GM12878 (cell line): ENCODE measurements around the gene APOC1. TPM values are rescaled to one million over a fixed set of nuclear protein-coding genes. Genes with fewer than 3 reads are reported as not detected.

ENCODE experiments used
- ATAC-seq: fragments of 200-7000 bp; cut with Tn5 transposase; 3 replicates; pipeline ENCODE4 v1.9.1; 2020; ENCODE audit warnings: mild to moderate bottlenecking, moderate library complexity
- BruUV-seq: library from RNA; stranded (reverse); fragments of 400-500 nt; replicated peaks from 2 replicates; lab custom pipeline; 2021; lab: Mats Ljungman, UMichigan
- CTCF ChIA-PET: fragments of 300-600 bp; sonication (Branson Sonifier 250); formaldehyde crosslinking; extraction: SDS; loops from one replicate; lab custom pipeline; 2021; ENCODE audit warnings: inconsistent platforms; lab: Yijun Ruan, JAX
- POLR2A ChIA-PET: fragments of 350-600 bp; formaldehyde crosslinking; extraction: SDS; loops from one replicate; lab custom pipeline; 2021; ENCODE audit warnings: inconsistent platforms; lab: Charles Lee
- RAD21 ChIA-PET: fragments of 300-600 bp; sonication (Branson Sonifier 250); formaldehyde crosslinking; loops from one replicate; lab custom pipeline; 2023; ENCODE audit warnings: antibody characterized with exemption; ENCODE audit not compliant: unreplicated experiment; lab: Charles Lee
- SMC1A ChIA-PET: fragments of 300-600 bp; sonication (Branson Sonifier 250); formaldehyde crosslinking; loops from one replicate; lab custom pipeline; 2023; ENCODE audit not compliant: unreplicated experiment, uncharacterized antibody; lab: Charles Lee
- DNase-seq: peaks from one replicate; pipeline ENCODE4 v3.0.0-alpha.2; 2011; ENCODE audit warnings: low read depth, low spot score
- FAIRE-seq: peaks from 3 replicates; lab custom pipeline; 2011; peaks lifted over from hg19 to GRCh38; lab: Jason Lieb, UNC
- H2AFZ ChIP-seq: 2 replicates; pipeline ENCODE4 v1.6.0; 2011; ENCODE audit warnings: low read depth, low read length, control low read depth; ENCODE audit not compliant: control insufficient read depth
- H3K27ac ChIP-seq: 2 replicates; pipeline ENCODE4 v1.5.1; 2011; ENCODE audit warnings: control low read depth; ENCODE audit not compliant: control insufficient read depth, insufficient read depth
- H3K27me3 ChIP-seq, 2 experiments: replicated peaks in 1 of 2; 2 replicates each; pipeline versions ENCODE4 v1.6.0 to v1.6.1; 2011; ENCODE audit warnings: low read length in 1 of 2; ENCODE audit not compliant: control insufficient read depth in 2 of 2, insufficient read depth in 2 of 2
- H3K36me3 ChIP-seq, 2 experiments: 2 replicates each; pipeline ENCODE4 v1.5.1; 2011; ENCODE audit warnings: low read length in 1 of 2; ENCODE audit not compliant: control insufficient read depth in 2 of 2, insufficient read depth in 2 of 2
- H3K4me1 ChIP-seq: 2 replicates; pipeline ENCODE4 v1.6.1; 2011; ENCODE audit warnings: mild to moderate bottlenecking, low read length, moderate library complexity, mixed read lengths; ENCODE audit not compliant: control insufficient read depth, insufficient read depth
- H3K4me2 ChIP-seq: 2 replicates; pipeline ENCODE4 v1.6.0; 2011; ENCODE audit warnings: control low read depth; ENCODE audit not compliant: control insufficient read depth, insufficient read depth
- H3K4me3 ChIP-seq: fragments of 200-600 bp; sonication (generic); 2 replicates; pipeline ENCODE4 v1.5.1; 2016
- H3K79me2 ChIP-seq: 2 replicates; pipeline ENCODE4 v1.6.0; 2011; ENCODE audit warnings: low read length; ENCODE audit not compliant: control insufficient read depth, insufficient read depth
- H3K9ac ChIP-seq: 2 replicates; pipeline ENCODE4 v1.8.0; 2011; ENCODE audit warnings: low read length, control low read depth, mixed read lengths; ENCODE audit not compliant: control insufficient read depth, insufficient read depth
- H3K9me3 ChIP-seq: replicated peaks from 3 replicates; pipeline ENCODE4 v1.5.1; 2011; ENCODE audit warnings: mild to moderate bottlenecking, low read length; ENCODE audit not compliant: control insufficient read depth, insufficient read depth
- H4K20me1 ChIP-seq: 2 replicates; pipeline ENCODE4 v1.6.0; 2011; ENCODE audit not compliant: control insufficient read depth, insufficient read depth
- CEBPB ChIP-seq, 2 experiments: fragments of 150-350 bp in 1 of 2; IDR thresholded peaks; 2 replicates each; pipeline ENCODE4 v1.6.1; 2012 to 2014; ENCODE audit warnings: low read depth in 2 of 2, low read length in 2 of 2, borderline replicate concordance in 1 of 2, inconsistent platforms in 1 of 2
- FOXM1 ChIP-seq: IDR thresholded peaks from 2 replicates; pipeline ENCODE4 v1.6.1; 2012; ENCODE audit warnings: low read depth, mild to moderate bottlenecking, inconsistent platforms, low read length, moderate library complexity
- HSF1 ChIP-seq: fragments of 150-350 bp; IDR thresholded peaks from 2 replicates; pipeline ENCODE4 v1.6.1; 2014; ENCODE audit warnings: mild to moderate bottlenecking, low read depth, low read length
- IRF4 ChIP-seq: IDR thresholded peaks from 2 replicates; pipeline ENCODE4 v1.6.1; 2011; ENCODE audit warnings: low read depth, low read length
- YBX1 ChIP-seq: fragments of 450-650 bp; IDR thresholded peaks from 2 replicates; pipeline ENCODE4 v1.6.1; 2016; ENCODE audit warnings: antibody characterized with exemption
- WGBS: methylation state at CpG from one replicate; pipeline ENCODE4 v1.1.6; 2016; ENCODE audit warnings: low lambda C conversion rate; ENCODE audit not compliant: insufficient replicate concordance, insufficient coverage; ENCODE audit errors: missing lambda C conversion rate; 5-methylcytosine and 5-hydroxymethylcytosine counted together
- in situ Hi-C: fragments of 300-500 bp; cut with MboI; formaldehyde crosslinking; loops from 9 replicates; pipeline ENCODE4 v1.14.3; 2018; ENCODE audit warnings: mixed read lengths
- intact Hi-C: fragments of 100-400 bp; cut with micrococcal nuclease; formaldehyde crosslinking; loops from one replicate; pipeline ENCODE4 v1.14.2; 2022; ENCODE audit not compliant: unreplicated experiment
- polyA plus RNA-seq, 11 experiments: library from polyadenylated mRNA; depleted of rRNA in 4 of 11; unstranded in 6 of 11; stranded (reverse) in 5 of 11; fragments of >200 nt; fragmentation: Nextera tagmentation in 4 of 11; fragmentation: Illumina TruSeq in 1 of 11; extraction: Ambion mirVana in 4 of 11; extraction: Trizol in 1 of 11; gene quantifications; 1 replicate in 1 of 11; 2 replicates in 10 of 11; pipeline versions ENCODE4 v1.2.1 to v1.2.3, GENCODE V29; 2011 to 2016; ENCODE audit warnings: inconsistent platforms in 2 of 11, missing spikeins in 2 of 11, low read depth in 1 of 11
- total RNA-seq, 4 experiments: library from RNA; depleted of rRNA in 3 of 4; stranded (reverse); fragments of >200 nt in 3 of 4; fragmentation: Illumina TruSeq in 1 of 4; extraction: Trizol in 1 of 4; gene quantifications; 2 replicates each; pipeline versions ENCODE4 v1.2.1 to v1.2.3, GENCODE V29; 2013 to 2021

APOC1 gene
- total and polyA plus RNA-seq, 10 of the 15 experiments (the other 5 are each of a cell fraction or from before 2014, with no cell fraction given): 0.73 to 4.0 (median 2.6) TPM

DNA sequence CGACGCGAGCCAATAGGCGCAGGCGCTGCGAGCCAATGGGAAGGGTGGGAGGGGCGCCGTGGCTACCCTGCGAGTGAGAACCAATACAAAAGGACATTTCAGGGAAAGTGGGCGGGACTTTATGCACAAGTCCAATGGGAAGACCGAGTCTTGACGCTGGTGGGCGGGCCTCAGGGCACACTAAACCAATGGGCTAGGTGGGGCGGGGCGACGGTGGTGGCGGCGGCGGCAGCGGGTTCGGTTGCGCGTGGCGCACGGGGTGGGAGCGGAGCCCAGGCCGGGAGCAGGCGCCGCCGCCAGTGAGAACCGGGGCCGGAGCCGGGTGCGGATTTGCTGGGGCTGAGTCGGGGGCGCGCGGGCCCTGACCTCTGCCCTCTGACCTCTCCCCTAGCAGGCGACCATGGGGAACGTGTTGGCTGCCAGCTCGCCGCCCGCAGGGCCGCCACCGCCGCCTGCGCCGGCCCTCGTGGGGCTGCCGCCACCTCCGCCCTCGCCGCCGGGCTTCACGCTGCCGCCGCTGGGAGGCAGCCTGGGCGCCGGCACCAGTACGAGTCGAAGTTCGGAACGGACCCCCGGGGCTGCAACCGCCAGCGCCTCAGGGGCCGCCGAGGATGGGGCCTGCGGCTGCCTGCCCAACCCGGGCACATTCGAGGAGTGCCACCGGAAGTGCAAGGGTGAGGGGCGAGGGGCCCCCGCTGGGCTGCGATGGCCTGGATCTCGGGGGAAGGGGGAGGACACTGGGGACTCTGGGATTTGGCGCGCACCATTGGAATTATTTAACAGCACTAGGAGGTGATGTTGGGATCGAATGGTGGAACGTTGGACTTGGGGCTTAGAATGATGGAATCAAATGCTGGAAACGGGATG, 23.2 kb upstream of the APOC1 start, which contains the start of gene TOMM40 (continued):
- TF ChIP-seq CEBPB (IDR thresholded peaks at IDR 0.05; ENCODE audit: borderline replicate concordance in 1 of 2, low read depth in 2 of 2, low read length in 2 of 2): no peak
- TF ChIP-seq HSF1: no peak

GRCh38 chr19:44892932-44893331, 21.5 kb upstream of the APOC1 start:
- in situ Hi-C loops: no loop called here
- intact Hi-C loops: loop anchor here (5.0 kb wide), 1 partner anchor 46 kb away; the partner anchor contains the start of gene NECTIN2
- peaks cover 1% of the 10 kb centered on the region; the same call in 1 of the 3 replicates for H3K9me3 ChIP-seq
- no peak for ATAC-seq
- H3K27me3 ChIP-seq: no peaks in the 10 kb centered on the region
- FAIRE-seq: no peak
- H2AFZ ChIP-seq: no peak overlapping the region
- no peaks in the 10 kb centered on the region for H4K20me1 ChIP-seq
- ChIA-PET RAD21 (no interaction called here), POLR2A (no interaction called here), SMC1A (no interaction called here), CTCF (interaction anchor here (0.6 to 1.0 kb wide), 2 partner anchors 13 to 663 kb away, joined by 3 read pairs; partner anchors contain the start of gene APOE)
- peaks cover 2 to 22% of the 10 kb centered on the region in 2 experiments; a peak in 3 of 4 replicates for H3K36me3 ChIP-seq
- H3K4me1 ChIP-seq: peaks cover 19% of the 10 kb centered on the region
- peaks cover 32% of the 10 kb centered on the region for H3K79me2 ChIP-seq
- 0 out of 2 replicates have a peak overlapping the region, but pooled peaks have one; percentile 83 for H3K4me3 ChIP-seq
- H3K27ac ChIP-seq: no peak overlapping the region
- DNase-seq: no peak
- no peak overlapping the region for H3K9ac ChIP-seq
- BruUV-seq: no TSS peak
- TF ChIP-seq IRF4 (no peak), YBX1 (no peak), FOXM1 (no peak)
- H3K4me2 ChIP-seq: peak overlapping the region; percentile 96
- WGBS: 99% methylated on average over 7 of the region's 7 CpGs
